Measurements from ENCODE around the gene STK31.
A peak's percentile ranks its signal among the peaks of the same experiment; 100 is the strongest.
"Not testable (repeated sequence)": the region's sequence is repeated elsewhere in the genome, so short reads cannot be mapped to it uniquely, and the experiment has no call there.

Gene STK31

GRCh38 chr7:23713285-23714149, 3.5 kb downstream of the STK31 start:
- DNase-seq = no peak

GRCh38 chr7:23714150-23714464, 4.1 kb downstream of the STK31 start:
- DNase-seq = no peak

- no peak for DNase-seq
Measured at GRCh38 chr7:23714579-23714978, 4.6 kb downstream of the STK31 start.

DNA sequence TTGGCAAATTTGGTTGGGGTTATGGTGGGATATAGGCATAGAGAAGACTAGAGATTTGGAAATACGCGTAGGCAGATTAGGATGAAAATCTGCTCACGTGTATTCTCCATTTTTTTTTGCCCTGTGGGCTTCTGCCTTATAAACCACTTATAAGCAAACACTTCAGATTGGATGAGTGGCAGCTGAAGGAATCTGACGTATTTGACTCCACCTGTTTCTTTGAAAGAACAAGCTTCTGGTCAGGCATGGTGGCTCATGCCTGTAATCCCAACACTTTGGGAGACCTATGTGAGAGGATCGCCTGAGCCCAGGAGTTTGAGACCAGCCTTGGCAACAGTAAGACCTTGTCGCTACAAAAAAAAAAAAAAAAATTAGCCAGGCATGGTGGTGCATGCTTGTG, 5.1 kb downstream of the STK31 start:
- DNase-seq = no peak

DNA sequence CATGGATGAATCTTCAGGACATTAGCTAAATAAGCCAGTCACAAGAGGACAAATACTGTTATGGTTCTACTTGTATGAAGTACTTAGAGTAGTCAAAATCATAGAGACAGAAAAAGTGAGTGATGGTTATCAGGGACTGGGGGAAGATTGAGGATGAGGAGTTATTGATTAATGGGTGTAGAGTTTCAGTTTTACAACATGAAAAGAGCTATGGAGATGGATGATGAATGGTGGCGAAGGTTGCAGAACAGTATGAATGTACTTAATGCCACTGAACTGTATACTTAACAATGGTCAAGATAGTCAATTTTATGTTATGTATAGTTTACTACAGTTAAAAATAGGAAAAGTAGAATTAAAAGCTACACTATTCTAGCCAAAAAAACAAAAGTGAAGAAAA, 7.8 kb downstream of the STK31 start:
- DNase-seq = no peak

GRCh38 chr7:23721456-23721855, 11.4 kb downstream of the STK31 start:
- no peak for DNase-seq

GRCh38 chr7:23722587-23723216, 12.7 kb downstream of the STK31 start:
- not testable (repeated sequence) for DNase-seq

DNA sequence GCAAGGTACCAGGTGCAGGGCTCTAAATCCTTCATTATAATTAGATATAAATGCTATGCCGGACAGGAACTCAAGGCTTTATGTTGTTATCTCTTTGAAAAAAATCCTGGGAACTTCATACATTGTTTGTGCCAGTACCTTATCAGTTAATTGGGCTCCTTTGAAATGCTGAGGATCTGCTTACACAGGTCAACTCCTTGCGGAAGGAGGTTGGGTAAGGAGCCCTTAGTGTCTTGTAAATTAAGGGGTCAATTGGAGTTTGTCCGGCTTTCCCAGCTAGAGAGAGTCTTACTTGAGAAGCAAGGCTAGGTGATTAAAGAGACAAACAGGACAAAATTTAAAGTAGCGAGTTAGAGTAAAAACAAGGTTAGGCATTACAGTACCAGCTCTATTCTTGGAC, 14.1 kb downstream of the STK31 start:
- peak; percentile 37 for DNase-seq

DNA sequence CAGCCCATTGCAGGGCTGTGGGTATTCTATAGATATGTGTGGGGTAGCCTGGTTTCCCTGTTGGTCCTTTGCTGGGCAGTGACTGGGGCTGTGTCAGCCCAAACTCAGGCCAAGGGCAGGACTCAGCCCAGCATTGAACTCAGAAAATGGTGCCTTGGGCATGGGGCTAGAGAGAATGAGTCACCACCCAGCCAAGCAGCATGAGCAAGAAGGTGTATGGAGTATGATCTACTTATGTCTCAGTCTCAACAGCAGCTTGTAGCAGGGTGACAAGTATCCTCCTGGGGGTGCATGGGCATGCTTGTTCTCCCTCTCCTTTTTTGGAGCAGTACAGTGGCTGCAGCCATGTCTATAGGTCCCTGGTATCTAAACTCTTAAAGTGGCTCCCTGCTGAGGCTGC, 32.0 kb downstream of the STK31 start:
- DNase-seq = no peak

DNA sequence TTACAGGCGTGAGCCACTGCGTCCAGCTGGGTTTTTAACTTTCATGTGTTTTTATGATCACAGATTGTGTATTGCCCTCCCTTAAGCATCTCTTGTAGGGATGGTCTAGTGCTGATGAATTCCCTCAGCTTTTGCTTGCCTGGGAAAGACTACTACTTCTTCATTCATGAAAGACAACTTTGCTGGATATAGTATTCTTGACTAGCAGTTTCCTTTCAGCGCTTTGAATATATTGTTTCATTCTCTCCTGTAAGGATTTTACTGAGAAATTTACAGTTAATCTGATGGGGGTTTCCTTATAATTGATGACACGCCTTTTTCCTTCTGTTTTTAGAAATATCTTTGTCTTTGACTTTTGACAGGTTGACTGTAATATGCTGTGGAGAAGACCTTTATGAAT, 33.2 kb downstream of the STK31 start:
- no peak for DNase-seq

GRCh38 chr7:23746629-23747028, 36.6 kb downstream of the STK31 start:
- no peak for DNase-seq

GRCh38 chr7:23751852-23752251, 41.8 kb downstream of the STK31 start:
- no peak for DNase-seq

GRCh38 chr7:23758839-23759238, 48.8 kb downstream of the STK31 start:
- DNase-seq = not testable (repeated sequence)

DNA sequence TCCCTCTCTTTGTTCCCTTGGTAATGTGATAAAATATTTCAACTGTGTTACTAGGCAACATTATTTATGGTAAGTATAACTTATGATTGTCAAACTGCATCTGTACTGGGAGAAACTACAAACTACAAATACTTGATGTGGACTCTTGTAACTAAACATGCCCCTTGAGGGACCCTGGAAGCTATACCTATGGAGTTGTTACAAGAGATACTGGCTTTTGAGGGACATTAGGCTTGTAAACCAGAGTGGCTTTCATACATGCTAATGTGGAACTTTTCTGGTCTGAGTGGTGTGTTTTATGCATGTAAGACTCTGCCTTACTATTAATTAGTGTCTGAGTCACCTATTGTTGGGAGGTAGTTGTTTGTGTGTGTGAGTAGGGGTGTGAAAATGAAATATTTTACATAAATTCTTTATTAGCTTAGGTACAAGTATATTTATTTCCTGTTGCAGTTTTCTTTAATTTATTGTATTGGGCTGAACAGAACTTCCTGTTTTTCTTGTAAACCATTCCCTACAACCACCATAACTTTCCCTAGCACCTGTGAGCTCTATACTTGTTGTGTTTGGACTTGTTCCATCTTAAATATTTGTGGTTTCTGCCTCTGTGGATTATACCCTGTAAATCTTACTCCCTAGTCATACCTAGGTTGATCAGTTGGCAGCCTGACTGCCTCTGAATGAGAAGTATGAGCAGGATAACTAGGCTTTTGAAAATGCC, 49.8 kb downstream of the STK31 start:
- no peak for DNase-seq

GRCh38 chr7:23765943-23766342, 55.9 kb downstream of the STK31 start:
- DNase-seq = no peak

GRCh38 chr7:23767514-23767913, 57.5 kb downstream of the STK31 start:
- peak; percentile 23 for DNase-seq

DNA sequence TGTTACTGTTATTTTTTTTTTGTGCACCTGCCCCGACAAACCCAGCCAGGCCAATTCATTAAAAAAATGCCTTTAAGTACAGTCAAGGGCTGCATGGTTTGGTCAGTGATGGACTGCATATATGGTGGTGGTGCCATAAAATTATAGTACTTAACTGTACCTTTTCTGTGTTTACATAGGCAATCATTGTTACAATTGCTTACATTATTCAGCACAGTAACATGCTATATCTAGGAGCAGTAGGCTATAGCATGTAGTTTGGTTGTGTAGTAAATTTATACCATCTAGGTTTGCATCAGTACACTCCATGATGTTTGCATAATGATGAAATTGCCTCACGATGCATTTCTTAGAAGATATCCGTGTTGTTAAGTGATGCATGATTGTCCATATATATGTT, 58.0 kb downstream of the STK31 start:
- no peak for DNase-seq

GRCh38 chr7:23779185-23779800, 69.3 kb downstream of the STK31 start:
- DNase-seq = not testable (repeated sequence)

DNA sequence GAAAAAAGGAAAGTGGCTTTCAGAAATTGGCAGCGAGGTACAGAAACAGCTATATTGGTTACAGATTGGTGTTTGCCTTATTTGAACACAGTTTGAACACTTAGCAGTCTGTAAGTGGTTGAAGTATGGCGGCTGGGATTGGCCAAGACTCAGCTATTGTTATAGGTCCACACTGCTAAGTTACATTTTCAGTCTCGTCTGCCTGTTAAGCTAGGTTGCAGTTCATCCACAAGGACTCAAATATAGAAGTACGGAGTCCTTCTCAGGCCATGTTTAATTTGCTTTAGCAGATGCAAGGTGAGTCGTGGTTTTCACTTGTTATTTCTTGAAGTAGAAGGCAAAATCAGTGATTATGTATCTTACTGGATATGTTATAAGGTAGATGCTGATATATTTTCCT, 73.1 kb downstream of the STK31 start:
- no peak for DNase-seq

GRCh38 chr7:23787272-23787671, 77.3 kb downstream of the STK31 start:
- DNase-seq = peak; percentile 92

DNA sequence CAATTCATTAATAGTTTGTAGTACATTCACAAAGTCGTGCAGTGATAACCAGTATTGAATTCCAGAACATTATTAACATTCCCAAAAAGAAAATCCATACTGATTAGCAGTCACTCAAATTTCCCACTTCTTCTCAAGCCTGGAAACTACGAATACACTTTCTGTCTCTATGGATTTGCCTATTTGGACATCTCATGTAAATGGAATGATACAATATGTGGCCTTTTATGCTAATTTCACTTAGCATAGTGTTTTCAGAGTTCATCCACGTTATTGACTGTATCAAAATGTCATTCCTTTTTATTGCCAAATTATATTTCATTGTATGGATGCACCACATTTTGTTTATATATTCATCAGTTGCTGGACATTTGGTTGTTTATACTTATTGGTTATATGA, 78.8 kb downstream of the STK31 start:
- DNase-seq = no peak

GRCh38 chr7:23791721-23792120, 81.7 kb downstream of the STK31 start:
- DNase-seq = no peak

- peak; percentile 23 for DNase-seq
Measured at GRCh38 chr7:23802720-23803397, 92.8 kb downstream of the STK31 start.
